ENCODE results near the gene CKAP5. TPM values are rescaled to one million over a fixed set of nuclear protein-coding genes. Genes with fewer than 3 reads are reported as not detected.

Gene CKAP5
- total RNA-seq, 3 donors from 2014 or later (not counting 1 experiment from before 2014, with no cell fraction given), result 39.1 to 63.7 (median 46.3) TPM

- Histone ChIP-seq H3K4me1 (ENCODE audit: control insufficient read depth, insufficient read depth, low read length) (no peaks in the 10 kb centered on the region), H3K36me3 (ENCODE audit: control insufficient read depth, insufficient read depth, low read length) (no peaks in the 10 kb centered on the region), H3K9me3 (ENCODE audit: control insufficient read depth, insufficient read depth, low read length) (no peaks in the 10 kb centered on the region), H3K4me3 (ENCODE audit: low read length) (no peak overlapping the region), H3K27me3 (ENCODE audit: control insufficient read depth, insufficient read depth, low read length) (no peaks in the 10 kb centered on the region), H3K27ac (ENCODE audit: low read length) (no peak overlapping the region)
- no peaks in the 10 kb centered on the region for H3K9me3 Mint-ChIP-seq
- ATAC-seq (no peak), DNase-seq (no peak)
- H3K4me3 Mint-ChIP-seq, result no peak overlapping the region
- H3K27ac Mint-ChIP-seq, result no peak overlapping the region
- WGBS (ENCODE audit: insufficient coverage), result 95% methylated on average over 16 of the region's 16 CpGs
- H3K27me3 Mint-ChIP-seq (ENCODE audit: low read depth in 2 of 2), result peaks cover 0 to 5% of the 10 kb centered on the region in 2 donors
- no peaks in the 10 kb centered on the region for H3K36me3 Mint-ChIP-seq
- no peak for TF ChIP-seq CTCF (IDR thresholded peaks at IDR 0.05)
- H3K4me1 Mint-ChIP-seq, result no peaks in the 10 kb centered on the region
- intact Hi-C loops (cut with micrococcal nuclease), result no loop called here
Measured at GRCh38 chr11:46894506-46894905, 48.4 kb upstream of the CKAP5 start.

GRCh38 chr11:46892838-46893237 lies 46.8 kb upstream of the CKAP5 start:
- H3K36me3 ChIP-seq (ENCODE audit: control insufficient read depth, insufficient read depth, low read length), result no peaks in the 10 kb centered on the region
- no peaks in the 10 kb centered on the region for H3K27me3 ChIP-seq (ENCODE audit: control insufficient read depth, insufficient read depth, low read length)
- Mint-ChIP-seq H3K4me1 (no peaks in the 10 kb centered on the region), H3K27me3 (ENCODE audit: low read depth in 2 of 2) (peaks cover 3 to 9% of the 10 kb centered on the region in 2 donors), H3K27ac (no peak overlapping the region), H3K4me3 (no peak overlapping the region), H3K36me3 (no peaks in the 10 kb centered on the region), H3K9me3 (no peaks in the 10 kb centered on the region)
- no peaks in the 10 kb centered on the region for H3K4me1 ChIP-seq (ENCODE audit: control insufficient read depth, insufficient read depth, low read length)
- 90% methylated on average over 9 of the region's 9 CpGs for WGBS (ENCODE audit: insufficient coverage)
- DNase-seq (no peak), ATAC-seq (no peak)
- intact Hi-C loops (cut with micrococcal nuclease), result no loop called here
- no peaks in the 10 kb centered on the region for H3K9me3 ChIP-seq (ENCODE audit: control insufficient read depth, insufficient read depth, low read length)
- H3K4me3 ChIP-seq (ENCODE audit: low read length), result no peak overlapping the region
- no peak for TF ChIP-seq CTCF (IDR thresholded peaks at IDR 0.05)
- H3K27ac ChIP-seq (ENCODE audit: low read length), result no peak overlapping the region

GRCh38 chr11:46892109-46892508 lies 46.0 kb upstream of the CKAP5 start:
- no CpG with 5 or more reads among the region's 2 CpGs for WGBS (ENCODE audit: insufficient coverage)
- H3K4me1 ChIP-seq (ENCODE audit: control insufficient read depth, insufficient read depth, low read length), result no peaks in the 10 kb centered on the region
- no peaks in the 10 kb centered on the region for H3K27me3 ChIP-seq (ENCODE audit: control insufficient read depth, insufficient read depth, low read length)
- intact Hi-C loops (cut with micrococcal nuclease), result no loop called here
- DNase-seq (no peak), ATAC-seq (no peak)
- no peak overlapping the region for H3K4me3 Mint-ChIP-seq
- no peak overlapping the region for H3K4me3 ChIP-seq (ENCODE audit: low read length)
- peaks cover 3 to 11% of the 10 kb centered on the region in 2 donors for H3K27me3 Mint-ChIP-seq (ENCODE audit: low read depth in 2 of 2)
- no peaks in the 10 kb centered on the region for H3K36me3 ChIP-seq (ENCODE audit: control insufficient read depth, insufficient read depth, low read length)
- H3K4me1 Mint-ChIP-seq, result no peaks in the 10 kb centered on the region
- TF ChIP-seq CTCF (IDR thresholded peaks at IDR 0.05), result no peak
- no peak overlapping the region for H3K27ac ChIP-seq (ENCODE audit: low read length)
- H3K36me3 Mint-ChIP-seq, result no peaks in the 10 kb centered on the region
- no peaks in the 10 kb centered on the region for H3K9me3 Mint-ChIP-seq
- no peaks in the 10 kb centered on the region for H3K9me3 ChIP-seq (ENCODE audit: control insufficient read depth, insufficient read depth, low read length)
- H3K27ac Mint-ChIP-seq, result no peak overlapping the region

GRCh38 chr11:46890665-46891064 lies 44.6 kb upstream of the CKAP5 start:
- intact Hi-C loops (cut with micrococcal nuclease), result no loop called here
- no peaks in the 10 kb centered on the region for H3K9me3 ChIP-seq (ENCODE audit: control insufficient read depth, insufficient read depth, low read length)
- no peaks in the 10 kb centered on the region for H3K9me3 Mint-ChIP-seq
- peaks cover 7 to 19% of the 10 kb centered on the region in 2 donors for H3K27me3 Mint-ChIP-seq (ENCODE audit: low read depth in 2 of 2)
- H3K27ac ChIP-seq (ENCODE audit: low read length), result no peak overlapping the region
- H3K4me3 ChIP-seq (ENCODE audit: low read length), result no peak overlapping the region
- H3K36me3 Mint-ChIP-seq, result no peaks in the 10 kb centered on the region
- DNase-seq (no peak), ATAC-seq (no peak)
- H3K27ac Mint-ChIP-seq, result no peak overlapping the region
- H3K4me3 Mint-ChIP-seq, result no peak overlapping the region
- H3K4me1 ChIP-seq (ENCODE audit: control insufficient read depth, insufficient read depth, low read length), result no peaks in the 10 kb centered on the region
- no peaks in the 10 kb centered on the region for H3K27me3 ChIP-seq (ENCODE audit: control insufficient read depth, insufficient read depth, low read length)
- TF ChIP-seq CTCF (IDR thresholded peaks at IDR 0.05), result no peak
- no peaks in the 10 kb centered on the region for H3K4me1 Mint-ChIP-seq
- 95% methylated on average over 2 of the region's 2 CpGs for WGBS (ENCODE audit: insufficient coverage)
- no peaks in the 10 kb centered on the region for H3K36me3 ChIP-seq (ENCODE audit: control insufficient read depth, insufficient read depth, low read length)

All from natural killer cell (primary cell).